Inflammatory macrophage (primary cell): ENCODE measurements around the gene VPS41.
A peak's percentile ranks its signal among the peaks of the same experiment; 100 is the strongest.

ENCODE experiments used
- DNase-seq, 2 donors: peaks; one replicate each; pipeline ENCODE4 v3.0.0-alpha.2; 2020 to 2022

VPS41 gene

DNA sequence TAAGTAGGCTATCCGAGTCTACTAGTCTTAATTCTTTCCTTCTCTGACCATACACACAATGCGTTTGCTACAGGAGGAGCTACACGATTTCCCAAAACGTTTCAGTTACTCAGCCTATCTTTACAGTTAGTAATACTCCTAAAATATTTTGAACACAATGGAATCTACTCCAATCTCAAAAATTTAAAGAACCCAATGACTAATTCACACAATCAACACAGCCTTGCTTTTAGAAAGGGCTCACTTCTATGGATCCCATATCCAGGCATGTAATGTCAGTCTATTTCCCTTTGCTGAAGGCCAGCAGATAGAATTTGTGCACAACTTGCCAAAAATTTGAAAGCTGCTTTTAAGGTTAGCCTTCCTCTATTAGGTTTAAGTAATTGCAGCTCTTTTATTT is 107.2 kb downstream of the VPS41 start:
- no peak for DNase-seq

DNA sequence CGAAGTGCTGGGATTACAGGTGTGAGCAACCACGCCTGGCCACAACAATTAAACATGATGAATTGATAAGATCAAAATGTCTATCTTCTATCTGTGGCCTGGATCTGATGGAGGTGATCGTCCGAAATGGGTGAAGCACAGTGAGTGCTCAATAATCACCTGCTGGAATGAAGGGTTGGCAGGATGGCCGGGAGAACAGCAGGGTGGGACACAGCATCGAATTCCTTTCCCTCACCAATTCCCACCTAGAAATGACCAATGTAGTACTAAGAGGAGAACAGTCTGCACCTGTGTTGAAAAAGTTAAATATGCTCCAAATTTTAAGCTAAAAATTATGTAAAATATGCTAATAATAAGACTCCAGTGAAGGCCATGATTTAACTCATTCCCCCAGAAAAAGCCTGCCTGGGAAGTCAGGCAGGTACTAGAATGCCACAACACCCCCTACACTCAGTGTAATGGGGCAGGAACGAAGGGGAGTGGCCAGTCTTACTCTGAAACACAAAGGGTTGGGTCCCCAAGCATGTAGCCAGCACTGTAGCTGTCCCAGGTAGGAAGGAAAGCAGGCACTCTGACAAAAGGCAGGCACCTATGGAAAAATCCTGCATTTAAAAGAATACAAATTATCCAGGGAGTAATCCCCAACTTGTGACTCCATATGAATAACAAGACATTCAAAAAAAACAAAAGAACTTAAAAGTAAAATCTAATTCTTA is 110.3 kb downstream of the VPS41 start:
- DNase-seq: no peak

DNA sequence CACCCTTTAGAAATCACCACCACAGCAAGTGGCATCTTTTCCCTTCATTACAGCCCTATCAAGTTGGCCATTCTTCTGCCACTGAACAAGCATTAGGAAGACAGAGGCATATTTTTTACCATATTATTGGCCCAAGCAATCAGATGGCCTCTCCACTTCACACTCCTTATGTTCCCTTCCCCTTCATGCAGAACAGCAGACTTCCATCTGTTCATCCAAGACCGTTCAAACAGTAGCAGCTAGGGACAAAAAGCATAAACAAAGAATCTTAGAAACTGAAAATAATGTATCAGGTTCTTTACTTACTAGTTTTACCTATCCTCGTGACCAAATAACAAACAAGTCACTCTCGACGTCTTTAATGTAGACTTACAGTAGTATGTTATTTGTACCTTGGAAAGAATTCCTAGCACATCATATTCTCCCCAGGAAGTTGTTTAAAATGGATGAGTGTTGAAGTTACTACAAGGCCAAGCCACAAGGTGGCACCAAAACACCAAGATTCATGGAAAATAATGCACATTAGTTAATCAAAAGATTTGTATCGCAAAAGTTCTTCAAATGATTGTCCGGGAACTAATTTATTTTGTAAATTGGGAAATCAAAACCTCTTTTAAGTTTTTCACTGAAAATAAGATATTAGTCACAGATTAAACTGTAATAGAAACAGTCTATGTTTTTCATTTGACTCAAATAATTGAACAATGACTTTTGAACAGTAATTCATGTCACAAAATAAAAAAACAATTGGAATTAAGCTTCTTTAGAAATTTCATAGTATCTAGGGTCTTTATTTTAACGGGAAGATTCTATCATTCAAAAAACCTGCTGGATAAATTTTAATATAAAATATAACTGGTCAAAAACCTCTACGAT is 112.1 kb downstream of the VPS41 start:
- DNase-seq: peak; percentile 39 to 53

DNA sequence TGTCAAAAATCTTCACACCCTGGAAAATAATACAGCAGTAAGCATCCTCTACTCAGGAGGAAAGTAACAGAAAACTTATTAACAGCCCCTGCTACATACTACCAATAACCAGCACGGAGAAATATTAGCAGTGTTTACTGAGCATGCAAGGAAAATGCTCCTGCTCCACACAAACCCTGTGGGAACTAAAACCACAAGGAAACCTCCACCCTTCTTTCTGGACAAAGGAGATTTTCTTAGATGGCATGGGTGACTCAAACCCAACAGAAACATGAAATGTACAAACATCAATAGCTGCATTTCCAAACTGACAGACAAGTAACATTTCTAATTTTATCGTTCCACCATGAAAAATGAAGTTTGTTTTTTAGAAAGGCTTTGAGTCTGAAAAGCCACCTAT is 113.4 kb downstream of the VPS41 start:
- DNase-seq: no peak

DNA sequence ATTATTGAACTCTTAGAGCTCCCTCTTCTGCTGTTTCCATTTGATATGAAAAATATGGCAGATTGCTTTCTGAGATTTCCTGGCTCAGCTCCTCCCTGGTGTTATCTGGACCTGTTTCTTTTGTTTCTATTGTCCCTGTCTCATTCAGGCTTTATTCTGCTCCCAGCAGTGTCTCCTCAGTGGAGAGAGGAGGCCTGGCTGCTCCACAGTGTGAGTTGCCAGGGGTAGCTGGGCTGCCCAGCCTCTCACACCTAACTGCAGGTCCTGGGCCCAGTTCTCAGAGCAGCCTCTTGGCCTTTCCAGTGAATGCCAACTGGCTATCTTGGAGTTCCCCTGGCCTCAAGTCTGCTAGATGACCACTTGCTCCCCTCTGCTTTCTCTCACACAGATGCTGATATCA is 127.0 kb downstream of the VPS41 start:
- DNase-seq: no peak

DNA sequence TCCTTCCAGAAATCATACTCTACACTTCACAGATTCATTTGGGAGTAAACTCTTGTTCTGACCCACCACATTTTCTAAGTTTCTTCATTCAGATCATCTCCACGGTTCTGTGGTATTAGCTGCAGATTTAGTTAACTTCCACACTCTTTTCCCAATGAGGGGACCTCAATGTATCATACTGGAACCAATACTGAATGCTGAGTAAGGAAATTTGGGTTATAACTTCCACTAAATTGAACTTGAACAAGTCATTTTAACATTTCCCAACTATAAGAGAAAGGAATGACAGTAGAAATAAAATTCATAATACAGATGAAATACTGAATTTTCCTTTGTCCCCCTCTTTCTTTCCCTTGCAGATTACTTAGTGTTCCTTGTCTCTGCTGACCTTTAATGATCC is 131.4 kb downstream of the VPS41 start:
- DNase-seq: no peak

DNA sequence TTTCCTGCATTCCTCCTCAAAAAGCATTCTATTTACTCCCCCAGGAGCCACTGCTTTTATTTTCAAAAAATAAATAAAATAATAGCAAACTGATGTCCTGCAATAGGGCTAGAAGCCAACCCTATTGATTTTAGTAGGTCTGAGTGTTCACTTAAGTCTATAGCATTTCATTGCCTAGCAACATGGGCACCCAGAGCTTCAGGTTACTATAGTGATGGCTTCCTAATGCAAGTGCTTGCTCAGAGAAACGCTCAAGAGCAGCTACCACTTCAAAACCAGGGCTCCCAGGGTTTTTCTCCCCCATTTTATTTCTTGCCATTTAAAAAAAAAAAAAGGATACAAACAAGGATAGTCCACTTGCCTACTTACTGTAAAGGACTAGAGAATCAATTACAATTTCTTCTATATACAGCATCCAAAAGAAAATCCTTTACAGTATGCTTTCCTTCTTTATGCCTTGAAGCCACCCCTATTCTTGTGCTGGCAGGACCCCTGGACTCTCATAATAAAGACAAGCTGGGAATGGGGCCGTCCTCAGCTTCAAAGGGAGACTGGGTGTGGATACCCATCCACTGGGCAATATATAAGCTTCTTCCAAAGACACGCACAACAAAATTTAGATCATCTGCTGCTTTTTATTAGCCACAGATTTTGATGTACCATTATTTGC is 133.3 kb downstream of the VPS41 start:
- DNase-seq: no peak

DNA sequence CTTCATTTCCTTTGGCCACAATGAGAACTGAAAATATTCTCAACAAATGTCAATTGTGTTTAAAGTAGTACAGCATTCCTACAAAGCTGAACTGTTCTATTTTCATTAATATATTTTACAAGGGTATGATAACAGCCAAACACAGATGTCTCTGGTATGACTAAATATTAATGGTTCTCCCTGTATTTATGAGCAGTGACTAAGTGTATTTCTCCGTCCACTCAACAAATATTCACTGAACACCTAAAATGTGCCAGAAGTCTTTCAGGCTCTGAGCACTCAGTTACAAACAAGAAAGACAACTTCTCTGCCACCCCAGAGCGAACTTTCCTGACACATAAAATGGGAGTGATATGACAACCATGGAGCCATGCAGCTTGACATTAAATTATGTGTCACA is 135.6 kb downstream of the VPS41 start:
- DNase-seq: no peak

DNA sequence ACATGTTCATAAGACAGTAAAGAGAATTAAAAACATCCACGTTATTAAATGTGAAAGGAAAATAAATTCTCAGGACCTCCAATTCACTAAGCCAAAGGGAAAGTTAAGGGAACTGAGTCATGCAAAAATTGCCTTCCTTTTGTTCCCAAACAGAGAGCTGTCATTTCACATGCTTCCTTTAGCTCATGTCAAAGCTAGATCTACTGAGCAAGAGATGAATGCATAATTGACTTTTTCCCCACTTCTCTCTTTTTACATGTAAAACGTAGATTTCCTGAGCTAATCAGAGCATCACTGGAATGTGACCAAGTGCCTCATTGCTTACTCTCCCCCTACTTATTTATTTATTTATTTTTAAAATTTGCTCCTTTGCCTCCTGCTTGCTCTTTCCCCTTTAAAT is 148.8 kb downstream of the VPS41 start:
- DNase-seq: no peak

DNA sequence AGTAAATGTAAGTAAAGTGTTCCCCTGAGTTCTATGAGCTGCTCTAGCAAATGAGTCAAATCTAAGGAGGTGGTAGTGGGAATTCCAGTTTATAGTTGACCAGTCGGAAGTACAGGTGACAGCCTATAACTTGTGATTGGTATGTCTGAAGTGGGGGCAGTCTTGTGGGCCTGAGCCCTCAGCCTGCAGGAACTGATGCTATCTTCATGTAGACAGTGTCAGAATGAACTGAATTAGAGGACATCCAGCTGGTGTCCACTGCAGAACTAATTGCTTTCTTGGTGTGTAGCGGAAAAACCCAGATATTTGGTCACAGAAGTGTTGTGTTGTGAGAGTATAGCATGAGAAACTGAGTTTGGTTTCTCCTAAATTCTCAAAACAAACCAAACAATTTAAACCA is 150.0 kb downstream of the VPS41 start:
- DNase-seq: no peak

DNA sequence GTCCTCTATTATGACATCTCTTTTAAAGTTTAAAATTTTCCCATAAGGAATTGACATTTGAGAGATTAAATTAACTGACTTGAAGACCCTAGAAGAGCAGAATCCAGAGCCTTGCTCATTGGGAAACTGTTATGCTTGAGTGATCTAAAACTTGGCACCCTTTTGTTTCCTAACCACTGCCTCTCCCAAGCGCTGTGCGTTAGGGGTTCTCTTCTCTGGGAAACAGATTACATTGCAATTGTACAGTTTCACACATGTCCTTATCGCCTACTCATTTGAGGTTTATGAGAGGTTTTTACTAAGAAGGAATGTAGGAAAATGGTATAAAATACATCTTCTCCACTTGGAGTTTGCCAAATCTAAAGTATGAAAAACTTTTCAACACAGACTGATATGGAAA is 151.1 kb downstream of the VPS41 start:
- DNase-seq: no peak

DNA sequence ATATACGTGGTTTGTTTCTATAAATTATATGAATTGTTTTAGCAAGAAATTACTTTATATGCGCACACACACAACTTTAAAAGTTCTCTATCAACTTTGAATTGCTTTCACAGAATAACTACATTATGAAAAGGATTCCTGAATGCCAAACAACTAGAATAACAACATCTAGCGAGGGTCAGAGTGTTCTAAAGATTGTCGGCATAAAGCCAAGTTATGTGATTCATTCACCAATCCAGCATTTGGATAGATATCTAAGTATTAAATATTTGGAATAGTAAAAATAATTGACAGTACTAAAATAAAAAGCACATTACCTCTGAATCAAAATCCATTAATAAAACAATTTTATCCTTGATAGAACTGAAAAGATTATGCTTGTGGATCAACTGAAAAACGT is 152.5 kb downstream of the VPS41 start:
- DNase-seq: no peak

DNA sequence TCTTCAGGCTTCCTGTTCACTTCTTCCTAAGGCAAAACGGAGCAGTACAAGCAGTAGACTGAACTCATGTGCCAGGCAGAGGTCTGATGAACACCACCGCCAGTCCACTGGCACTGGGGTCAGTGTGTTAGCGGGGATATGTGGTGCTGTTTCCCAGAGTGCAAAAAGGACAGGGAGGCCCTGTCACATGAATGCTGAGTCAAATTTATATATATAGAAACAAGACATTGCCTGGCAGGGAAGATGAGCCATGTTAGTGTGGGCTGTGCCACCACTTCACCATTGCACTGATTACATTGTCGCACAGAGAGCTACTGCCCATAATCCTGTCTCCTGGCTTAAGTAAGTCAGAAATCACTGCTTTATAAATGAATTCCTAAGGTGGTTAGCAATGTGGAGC is 155.6 kb downstream of the VPS41 start:
- peak in 1 of 2 donors; percentile 32 for DNase-seq

DNA sequence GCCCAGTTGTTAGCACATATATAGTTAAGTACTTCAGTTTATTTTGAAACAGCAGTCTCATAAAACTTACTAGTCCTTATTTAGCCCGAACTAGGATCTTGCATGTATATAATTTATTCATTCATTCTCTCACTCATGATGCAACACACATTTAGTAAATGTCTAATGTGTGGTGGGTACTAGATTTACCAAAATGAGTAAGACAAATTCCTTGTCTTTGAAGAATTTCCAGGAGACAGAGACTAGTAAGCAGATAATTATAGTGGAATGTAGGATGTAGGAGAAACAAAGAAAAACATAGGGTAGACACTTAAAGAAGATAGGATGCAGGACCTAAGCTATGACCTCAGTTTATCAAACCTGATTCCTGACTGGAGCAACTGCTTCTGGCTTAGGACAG is 157.6 kb downstream of the VPS41 start:
- no peak for DNase-seq

DNA sequence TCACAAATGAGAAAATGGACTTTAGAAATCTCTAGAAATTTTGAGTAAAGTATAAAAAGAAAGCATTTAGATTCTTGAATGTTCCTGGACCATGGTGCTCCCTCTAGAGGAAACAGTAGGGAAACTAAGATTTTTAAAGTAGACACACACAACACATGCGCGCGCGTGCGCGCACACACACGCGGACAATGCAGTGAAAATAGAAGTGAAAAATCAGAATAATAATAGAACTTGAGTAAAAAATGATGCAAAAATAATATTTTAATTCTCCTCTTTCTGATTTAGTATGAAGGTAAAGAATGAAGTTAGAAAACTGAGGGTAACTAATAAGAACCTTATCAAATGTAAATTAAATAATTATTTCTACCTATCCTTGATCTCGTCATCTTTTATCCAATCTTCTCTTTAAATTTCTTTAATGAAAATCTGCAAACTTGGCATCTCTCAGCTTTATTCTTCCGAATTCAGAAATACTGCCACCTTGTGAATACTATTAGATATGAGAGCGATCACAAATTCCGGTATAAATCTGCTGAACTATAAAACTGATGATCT is 160.9 kb downstream of the VPS41 start:
- no peak for DNase-seq

DNA sequence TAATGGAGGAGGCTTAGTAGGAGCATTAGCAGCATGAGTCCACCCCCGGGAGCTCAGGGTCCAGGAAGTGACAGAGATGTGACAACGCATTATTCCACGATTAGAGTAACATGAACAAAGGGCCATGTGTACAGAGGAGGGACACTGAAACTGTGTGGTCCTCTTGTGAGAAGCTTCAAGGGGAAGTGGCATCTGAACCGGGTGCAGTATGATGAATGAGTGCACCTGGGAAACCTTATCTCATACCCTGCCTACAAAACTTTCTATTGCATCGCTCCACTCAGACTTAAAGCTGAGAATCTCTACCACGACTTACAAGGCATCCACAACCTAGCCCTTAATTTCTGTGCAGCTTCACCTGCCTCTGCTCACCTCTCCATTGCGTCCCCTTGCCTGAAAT is 162.6 kb downstream of the VPS41 start:
- no peak for DNase-seq

DNA sequence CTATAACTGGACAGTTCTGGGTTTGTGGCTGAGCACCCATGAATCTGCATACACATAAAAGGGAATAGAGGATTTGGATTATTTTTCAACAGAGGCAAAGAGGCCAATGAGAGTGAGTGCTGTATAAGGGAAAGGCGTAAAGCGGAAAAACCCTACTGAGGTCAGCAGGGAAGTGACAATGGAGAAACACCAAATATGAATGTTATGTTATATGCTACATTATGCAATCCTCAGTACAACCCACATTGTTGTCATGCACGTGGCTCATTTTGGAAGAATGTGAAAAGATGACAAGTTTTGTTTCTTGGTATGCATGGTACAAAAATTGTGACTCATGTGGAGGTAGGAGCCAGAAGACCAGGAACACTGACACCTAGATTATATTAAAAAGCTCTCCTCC is 164.2 kb downstream of the VPS41 start:
- peak; percentile 70 to 75 for DNase-seq

DNA sequence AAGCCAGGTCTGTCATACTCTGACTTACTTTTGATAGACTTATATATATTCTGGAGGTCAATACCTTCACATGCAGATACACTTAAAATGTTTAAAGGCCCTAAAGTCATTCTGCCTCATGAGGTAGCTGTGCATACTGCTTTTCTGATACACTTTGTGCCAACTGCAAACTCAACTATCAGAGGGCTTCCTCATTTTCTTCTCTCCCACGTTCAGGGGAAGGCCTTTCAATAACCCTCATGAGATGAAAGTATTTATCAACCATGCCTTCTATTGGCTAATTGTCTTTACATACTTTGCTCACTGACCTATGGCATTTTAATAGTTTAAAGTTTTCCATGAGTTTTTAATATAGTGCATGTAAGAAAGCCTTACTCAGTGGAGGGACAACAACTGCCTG is 165.1 kb downstream of the VPS41 start:
- peak; percentile 44 for DNase-seq

DNA sequence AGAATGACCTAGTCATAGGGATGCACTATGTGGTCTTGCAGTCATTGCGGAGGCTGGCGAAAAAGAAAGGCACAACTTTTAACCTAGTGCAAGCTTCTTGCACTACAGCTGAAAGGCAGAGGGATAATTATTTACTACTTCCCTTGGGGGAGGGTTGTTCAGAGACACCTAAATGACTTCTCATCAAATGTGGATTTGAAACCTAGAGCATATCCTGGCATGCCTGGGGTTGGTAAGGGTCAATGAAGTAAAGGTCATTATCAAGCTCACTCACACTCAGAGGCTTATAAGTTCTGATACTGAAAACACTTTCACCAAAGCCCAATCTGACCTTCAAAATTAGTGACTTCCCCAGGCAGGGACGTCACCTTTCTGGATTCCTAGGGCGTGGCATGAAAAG is 168.9 kb downstream of the VPS41 start:
- no peak for DNase-seq

DNA sequence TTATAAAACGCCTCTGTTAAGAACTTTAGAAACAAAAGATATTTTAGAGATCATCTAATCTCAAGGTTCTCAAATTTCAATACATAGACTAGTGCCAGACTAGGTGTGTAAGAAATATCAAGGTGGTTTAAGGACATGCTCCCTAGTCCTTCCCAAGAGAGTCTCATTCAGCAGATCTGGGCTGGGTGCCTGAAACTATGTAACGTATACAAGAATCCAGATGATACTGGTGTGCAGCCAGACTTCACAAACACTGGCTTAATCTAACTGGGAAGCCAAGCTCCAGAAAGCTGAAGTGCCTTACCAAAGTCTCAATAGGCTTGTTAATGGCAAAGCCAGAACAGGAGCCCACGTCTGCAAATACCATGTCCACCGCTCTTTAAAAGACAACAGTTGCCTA is 172.9 kb downstream of the VPS41 start:
- DNase-seq: no peak

DNA sequence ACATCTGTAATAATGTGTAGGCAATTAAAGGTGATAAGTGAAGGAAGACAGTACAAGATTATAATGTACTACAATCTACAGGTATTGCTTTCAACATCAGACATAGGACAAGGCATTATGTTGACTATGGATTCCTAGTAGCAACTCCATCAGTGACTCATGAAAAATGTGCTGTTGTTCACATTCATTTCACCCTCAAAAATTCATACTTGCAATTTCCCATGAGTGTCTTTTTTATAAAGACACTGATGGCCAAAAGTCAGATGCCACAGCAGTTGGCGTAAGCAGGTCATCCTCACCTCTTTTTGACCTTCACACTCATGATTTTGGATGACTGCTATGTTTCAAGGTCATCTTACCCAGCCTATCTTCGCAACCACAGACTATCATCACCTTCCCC is 177.8 kb downstream of the VPS41 start:
- no peak for DNase-seq

DNA sequence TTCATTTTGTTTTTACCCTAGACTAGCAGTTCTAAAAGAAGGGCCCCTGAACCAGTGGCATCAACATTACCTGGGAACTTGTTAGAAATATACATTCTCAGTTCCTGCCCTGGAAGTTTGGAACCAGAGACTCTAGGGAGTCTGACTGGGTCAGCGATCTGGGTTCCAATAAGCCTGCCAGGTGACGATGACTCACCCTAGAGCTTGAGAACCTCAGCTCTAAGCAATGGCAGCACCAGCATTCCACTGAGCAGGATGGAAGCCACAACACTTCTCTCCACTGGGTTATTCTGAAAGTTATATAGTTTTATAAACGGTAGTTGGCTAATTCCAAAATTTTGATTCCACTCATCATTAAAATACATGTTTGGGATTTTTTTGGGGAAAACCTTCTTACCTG is 180.8 kb downstream of the VPS41 start:
- DNase-seq: no peak

DNA sequence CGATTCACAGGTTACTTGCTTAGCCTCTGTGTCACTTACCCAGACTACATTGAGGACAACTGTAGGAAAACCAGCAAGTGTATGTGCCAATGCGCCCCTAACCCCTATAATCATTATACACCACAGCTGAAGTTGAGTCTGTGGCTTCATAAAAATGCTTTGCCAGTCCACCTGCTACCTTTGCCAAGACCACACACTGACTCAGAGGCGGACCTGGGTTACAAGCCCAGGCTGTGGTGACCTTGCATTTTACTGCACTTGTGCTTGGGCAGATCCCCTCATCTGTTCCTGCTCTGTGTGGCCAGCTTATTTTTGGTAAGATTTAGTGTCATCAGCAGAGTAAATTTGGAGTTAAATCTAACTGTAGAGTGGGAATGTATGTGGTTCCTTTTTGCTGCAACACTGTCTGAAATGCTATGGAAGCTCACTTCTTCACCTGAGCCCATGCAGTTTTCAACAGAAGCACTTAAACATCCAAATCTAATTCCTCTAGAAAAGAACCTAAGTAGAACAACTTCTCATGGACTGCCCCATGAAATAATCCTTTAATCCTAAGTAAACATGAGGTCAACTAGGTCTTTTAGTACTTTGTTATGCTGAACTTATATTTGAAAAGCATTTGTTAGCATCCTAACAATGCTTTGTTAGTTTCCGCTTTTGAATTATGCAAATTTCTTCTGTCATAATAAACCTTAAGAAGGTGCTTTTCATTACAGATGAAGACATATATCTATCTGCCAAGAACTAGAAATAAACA is 181.6 kb downstream of the VPS41 start:
- no peak for DNase-seq
